ENCODE results near the gene SELP.

Gene SELP

DNA sequence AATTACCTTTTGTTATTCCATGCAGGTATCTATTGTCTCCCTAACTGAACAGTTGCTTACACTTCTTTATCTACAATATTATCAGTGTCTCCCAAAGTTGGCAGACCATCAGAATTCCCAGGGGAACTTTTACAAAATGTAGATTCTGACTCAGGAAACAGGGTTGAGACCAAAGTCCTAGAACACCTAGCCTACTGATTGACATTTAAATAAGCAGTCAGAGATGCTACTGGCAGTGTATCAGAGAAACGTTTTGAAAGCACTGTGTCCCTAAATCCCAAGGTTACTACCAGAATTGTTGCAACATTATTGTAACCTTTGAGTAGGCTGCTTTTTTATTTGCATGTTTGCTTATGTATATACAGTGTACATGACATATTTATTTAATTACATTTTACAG lies 41.8 kb downstream of the SELP start:
- Histone ChIP-seq H3K27ac (ENCODE audit: low read depth, low read length) (no peak overlapping the region), H3K9ac (ENCODE audit: low read length) (no peak overlapping the region), H3K36me3 (ENCODE audit: insufficient read depth, low read length) (no peaks in the 10 kb centered on the region), H3K4me3 (ENCODE audit: low read depth in 1 of 2, low read length in 2 of 2) (no peak overlapping the region), H3K4me1 (ENCODE audit: insufficient read depth, low read length) (no peaks in the 10 kb centered on the region), H3K27me3 (ENCODE audit: control insufficient read depth in 1 of 2, insufficient read depth in 2 of 2, low read length in 2 of 2) (no peaks in the 10 kb centered on the region), H3K9me3 (ENCODE audit: low read length) (no peaks in the 10 kb centered on the region)

DNA sequence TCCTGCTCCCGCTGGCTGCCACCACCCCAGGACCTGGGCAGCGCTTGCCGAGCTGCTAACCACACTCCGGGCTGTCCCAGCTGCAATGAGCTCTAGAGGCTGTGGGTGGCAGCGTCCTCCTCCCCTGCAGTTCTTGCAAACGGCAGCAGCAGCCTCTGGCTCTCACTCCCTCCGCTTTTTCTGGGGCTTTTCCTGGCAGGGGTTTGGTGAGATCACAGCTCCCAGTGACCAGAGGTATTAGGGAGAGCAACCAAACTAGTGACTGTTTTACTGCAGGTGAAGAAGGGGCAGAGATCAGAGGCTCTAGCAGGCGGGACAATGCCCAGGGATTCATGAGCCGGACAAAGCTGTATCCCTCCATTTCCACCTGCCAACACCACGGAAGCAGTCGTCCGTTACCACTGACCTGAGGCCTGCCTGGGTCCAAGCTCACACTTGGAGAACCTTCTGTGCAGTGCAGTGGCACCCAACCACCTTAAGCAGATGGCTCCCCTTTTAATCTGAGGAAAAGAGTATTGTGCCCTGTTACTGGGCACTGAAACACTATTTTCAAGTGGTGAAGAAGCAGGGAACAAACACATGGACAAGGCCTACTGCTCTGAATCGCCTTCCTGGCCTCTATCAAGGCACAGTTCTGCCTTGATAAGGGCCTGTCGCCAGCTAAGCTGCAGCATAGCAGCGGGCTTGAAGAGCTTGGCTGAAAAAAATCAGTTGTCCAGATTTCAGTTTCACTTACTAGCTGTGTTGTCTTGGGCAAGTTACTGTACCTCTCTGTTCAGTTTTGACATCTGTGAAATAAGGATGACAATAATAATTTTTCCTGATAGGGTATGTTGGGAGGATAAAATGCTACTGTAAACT lies 43.3 kb downstream of the SELP start, which contains the start of gene F5:
F5 (minus strand) TSS at position 87 of the 861 bp plus-strand sequence. CDS start 95 bp downstream, outside the sequence.
- Histone ChIP-seq H3K9ac (ENCODE audit: low read length) (no peak within 1 kb of the TSS), H3K27ac (ENCODE audit: low read depth, low read length) (no peak within 1 kb of the TSS), H3K4me3 (ENCODE audit: low read depth in 1 of 2, low read length in 2 of 2) (no peak within 1 kb of the TSS)

DNA sequence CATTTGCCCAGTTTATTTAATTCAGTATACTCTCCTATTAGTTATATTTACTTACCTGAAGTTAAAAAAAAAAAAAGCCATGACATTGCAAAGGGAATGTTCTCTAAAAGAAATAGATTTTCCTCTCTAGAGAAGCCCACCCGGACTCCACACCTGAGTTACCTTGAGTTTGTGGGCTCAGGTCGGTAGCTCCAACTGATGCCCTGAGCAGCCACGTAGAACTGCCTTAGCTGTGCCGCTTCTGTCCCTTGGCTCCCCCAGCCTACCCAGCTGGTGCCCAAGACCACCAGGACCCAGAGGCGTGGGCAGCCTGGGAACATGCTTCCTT lies 43.9 kb downstream of the SELP start:
- Histone ChIP-seq H3K27ac (ENCODE audit: low read depth, low read length) (no peak overlapping the region), H3K9me3 (ENCODE audit: low read length) (no peaks in the 10 kb centered on the region), H3K4me3 (ENCODE audit: low read depth in 1 of 2, low read length in 2 of 2) (no peak overlapping the region), H3K27me3 (ENCODE audit: control insufficient read depth in 1 of 2, insufficient read depth in 2 of 2, low read length in 2 of 2) (no peaks in the 10 kb centered on the region), H3K4me1 (ENCODE audit: insufficient read depth, low read length) (no peaks in the 10 kb centered on the region), H3K36me3 (ENCODE audit: insufficient read depth, low read length) (no peaks in the 10 kb centered on the region), H3K9ac (ENCODE audit: low read length) (no peak overlapping the region)

More for the DNA sequence above, 43.3 kb downstream of the SELP start, which contains the start of gene F5:
- H3K9me3 ChIP-seq (ENCODE audit: low read length), result no peaks in the 10 kb centered on the region
- no peaks in the 10 kb centered on the region for H3K36me3 ChIP-seq (ENCODE audit: insufficient read depth, low read length)
- H3K4me1 ChIP-seq (ENCODE audit: insufficient read depth, low read length), result no peaks in the 10 kb centered on the region
- H3K27me3 ChIP-seq (ENCODE audit: control insufficient read depth in 1 of 2, insufficient read depth in 2 of 2, low read length in 2 of 2), result no peaks in the 10 kb centered on the region

DNA sequence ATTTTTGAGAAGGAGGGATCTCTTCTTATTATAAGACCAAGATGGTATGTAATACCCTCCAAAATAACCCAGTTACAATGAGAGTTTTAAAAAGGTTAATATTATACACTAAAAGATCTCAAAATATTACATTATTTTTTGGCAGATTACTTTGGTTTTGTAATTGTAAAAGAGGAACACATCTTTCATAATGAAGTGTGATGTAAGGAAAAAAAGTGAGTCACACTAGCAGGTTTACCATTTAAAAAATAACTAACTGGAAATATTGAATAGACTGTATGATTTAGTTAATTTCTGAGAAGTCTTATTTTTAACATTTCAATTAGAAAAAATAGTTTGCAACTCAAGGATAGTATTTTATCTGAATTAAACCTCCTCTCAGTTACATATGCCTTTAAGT lies 44.7 kb downstream of the SELP start:
- Histone ChIP-seq H3K9me3 (ENCODE audit: low read length) (no peaks in the 10 kb centered on the region), H3K4me1 (ENCODE audit: insufficient read depth, low read length) (no peaks in the 10 kb centered on the region), H3K27me3 (ENCODE audit: control insufficient read depth in 1 of 2, insufficient read depth in 2 of 2, low read length in 2 of 2) (no peaks in the 10 kb centered on the region), H3K9ac (ENCODE audit: low read length) (no peak overlapping the region), H3K4me3 (ENCODE audit: low read depth in 1 of 2, low read length in 2 of 2) (no peak overlapping the region), H3K36me3 (ENCODE audit: insufficient read depth, low read length) (no peaks in the 10 kb centered on the region), H3K27ac (ENCODE audit: low read depth, low read length) (no peak overlapping the region)

DNA sequence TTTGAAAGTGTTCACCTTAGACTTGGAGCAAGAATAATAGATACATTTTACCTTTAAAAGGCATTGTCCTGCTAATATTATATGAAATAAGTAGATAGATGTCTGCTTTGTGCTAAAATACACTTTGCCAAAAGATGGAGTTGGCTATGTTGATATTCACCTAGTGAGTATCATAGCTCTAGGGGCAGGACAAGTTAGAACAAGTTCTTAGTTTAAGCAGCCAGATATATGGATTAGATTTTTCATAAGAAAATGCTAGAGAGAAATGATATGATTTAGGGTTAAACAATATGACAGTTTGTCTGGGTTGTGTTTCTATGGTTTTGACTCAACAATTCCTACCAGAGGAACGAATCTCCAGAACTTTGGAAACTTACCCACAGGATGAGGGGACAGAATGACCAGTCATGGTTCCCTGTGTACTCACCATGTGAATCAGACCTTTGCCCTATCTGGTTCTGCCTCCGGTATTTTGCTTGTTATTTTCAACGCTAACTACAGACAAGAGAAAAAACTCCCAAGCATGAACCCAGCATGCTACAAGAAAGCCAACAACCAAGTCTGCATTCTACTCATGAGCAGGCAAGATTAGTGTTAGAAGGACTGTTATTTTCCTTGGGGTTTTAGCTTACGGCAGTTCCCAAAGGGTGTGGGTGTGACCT lies 45.3 kb downstream of the SELP start:
- H3K27ac ChIP-seq (ENCODE audit: low read depth, low read length), result no peak overlapping the region
- no peaks in the 10 kb centered on the region for H3K36me3 ChIP-seq (ENCODE audit: insufficient read depth, low read length)
- H3K4me1 ChIP-seq (ENCODE audit: insufficient read depth, low read length), result no peaks in the 10 kb centered on the region
- H3K9me3 ChIP-seq (ENCODE audit: low read length), result no peaks in the 10 kb centered on the region
- no peaks in the 10 kb centered on the region for H3K27me3 ChIP-seq (ENCODE audit: control insufficient read depth in 1 of 2, insufficient read depth in 2 of 2, low read length in 2 of 2)
- no peak overlapping the region for H3K4me3 ChIP-seq (ENCODE audit: low read depth in 1 of 2, low read length in 2 of 2)
- H3K9ac ChIP-seq (ENCODE audit: low read length), result no peak overlapping the region

DNA sequence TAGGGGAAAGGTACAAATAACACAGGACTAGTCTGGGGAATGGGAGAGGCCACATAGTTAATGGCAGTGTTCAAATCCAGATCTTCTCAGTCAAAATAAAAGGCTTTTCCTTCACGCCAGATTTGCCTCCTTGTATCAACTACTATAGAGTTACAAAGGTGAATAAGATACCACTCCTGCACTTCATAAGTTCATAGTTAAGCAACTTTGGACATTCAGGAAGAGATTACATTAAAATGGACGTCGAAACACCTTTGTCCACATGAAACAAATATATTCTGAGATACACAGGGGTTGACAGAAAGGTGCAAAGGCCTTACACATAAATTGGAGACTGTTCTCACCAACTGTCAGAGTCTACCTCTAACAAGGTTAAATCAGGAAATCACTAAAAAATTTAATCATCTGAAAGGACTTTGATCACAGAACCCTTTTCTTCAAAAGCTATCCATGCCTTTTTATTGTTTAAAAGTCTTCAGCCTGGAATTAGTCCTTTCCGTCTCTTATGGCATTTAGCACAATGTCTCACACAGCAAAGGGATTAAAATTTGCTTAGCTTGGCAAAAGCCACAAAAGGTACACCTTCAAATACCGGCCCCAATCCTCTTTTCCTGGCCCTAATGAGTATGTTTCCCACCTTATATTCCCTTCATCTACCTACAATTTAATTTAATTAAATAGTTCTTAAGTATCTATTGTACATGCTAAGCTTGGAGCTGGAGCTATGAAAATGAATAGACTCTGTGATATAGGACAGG lies 51.8 kb downstream of the SELP start:
- no peak overlapping the region for H3K9ac ChIP-seq (ENCODE audit: low read length)
- no peaks in the 10 kb centered on the region for H3K36me3 ChIP-seq (ENCODE audit: insufficient read depth, low read length)
- no peaks in the 10 kb centered on the region for H3K9me3 ChIP-seq (ENCODE audit: low read length)
- no peak overlapping the region for H3K4me3 ChIP-seq (ENCODE audit: low read depth in 1 of 2, low read length in 2 of 2)
- no peaks in the 10 kb centered on the region for H3K4me1 ChIP-seq (ENCODE audit: insufficient read depth, low read length)
- H3K27me3 ChIP-seq (ENCODE audit: control insufficient read depth in 1 of 2, insufficient read depth in 2 of 2, low read length in 2 of 2), result no peaks in the 10 kb centered on the region
- H3K27ac ChIP-seq (ENCODE audit: low read depth, low read length), result no peak overlapping the region

DNA sequence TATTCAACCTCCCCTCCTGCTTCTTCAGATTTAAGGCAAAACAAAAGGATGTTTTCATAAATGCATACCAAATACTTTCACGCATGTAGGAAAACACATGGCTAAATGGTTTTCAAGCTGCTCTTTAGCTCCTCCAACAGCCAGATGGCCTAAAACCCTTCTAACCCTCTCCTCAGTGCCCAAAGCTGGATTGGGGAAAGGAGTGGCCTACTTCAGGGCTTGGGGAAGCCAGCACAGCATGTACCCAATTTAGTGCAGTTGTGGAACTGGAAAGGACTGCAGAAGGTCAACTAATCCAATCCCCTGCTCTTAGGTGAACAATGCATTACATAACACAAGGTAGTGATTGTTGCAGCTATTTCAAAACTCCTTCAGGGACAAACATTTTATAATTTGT lies 53.0 kb downstream of the SELP start:
- no peak overlapping the region for H3K9ac ChIP-seq (ENCODE audit: low read length)
- H3K4me1 ChIP-seq (ENCODE audit: insufficient read depth, low read length), result no peaks in the 10 kb centered on the region
- no peak overlapping the region for H3K27ac ChIP-seq (ENCODE audit: low read depth, low read length)
- no peak overlapping the region for H3K4me3 ChIP-seq (ENCODE audit: low read depth in 1 of 2, low read length in 2 of 2)
- H3K27me3 ChIP-seq (ENCODE audit: control insufficient read depth in 1 of 2, insufficient read depth in 2 of 2, low read length in 2 of 2), result no peaks in the 10 kb centered on the region
- H3K9me3 ChIP-seq (ENCODE audit: low read length), result no peaks in the 10 kb centered on the region
- H3K36me3 ChIP-seq (ENCODE audit: insufficient read depth, low read length), result no peaks in the 10 kb centered on the region

DNA sequence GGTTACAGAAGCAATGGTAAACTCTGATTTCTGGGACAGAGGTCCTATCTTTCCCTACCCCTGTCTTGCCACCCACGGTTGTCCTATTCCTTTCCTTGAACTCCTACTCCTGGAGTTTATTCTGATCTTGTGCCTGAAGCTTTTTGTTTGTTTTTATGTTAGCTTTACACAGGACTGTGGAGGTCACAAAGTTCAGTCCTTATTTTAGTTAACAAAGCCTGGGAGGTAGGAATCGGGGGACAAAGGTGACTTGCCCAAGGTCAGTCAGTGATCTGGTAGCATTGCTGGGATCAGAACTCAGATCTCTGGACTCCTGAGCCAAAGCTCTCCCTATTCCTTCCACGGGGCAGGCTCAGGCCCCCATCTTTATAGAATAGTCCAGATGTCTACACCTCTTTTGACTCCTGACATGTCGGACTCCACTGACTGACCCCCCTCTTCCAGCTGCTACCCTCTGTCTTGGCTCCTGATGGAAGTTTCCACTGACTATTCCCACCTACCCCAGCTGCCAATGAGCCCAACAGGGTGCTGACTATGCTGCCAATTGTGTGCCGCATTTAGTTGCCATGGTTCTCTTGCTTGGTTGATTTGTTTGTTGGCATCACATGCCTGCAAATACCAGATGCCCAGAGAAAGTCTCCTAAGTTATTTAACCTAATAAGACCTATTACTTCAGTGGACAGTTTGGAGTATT lies 53.5 kb downstream of the SELP start:
- no peaks in the 10 kb centered on the region for H3K27me3 ChIP-seq (ENCODE audit: control insufficient read depth in 1 of 2, insufficient read depth in 2 of 2, low read length in 2 of 2)
- H3K4me3 ChIP-seq (ENCODE audit: low read depth in 1 of 2, low read length in 2 of 2), result no peak overlapping the region
- H3K27ac ChIP-seq (ENCODE audit: low read depth, low read length), result no peak overlapping the region
- H3K9ac ChIP-seq (ENCODE audit: low read length), result no peak overlapping the region
- H3K9me3 ChIP-seq (ENCODE audit: low read length), result no peaks in the 10 kb centered on the region
- H3K36me3 ChIP-seq (ENCODE audit: insufficient read depth, low read length), result no peaks in the 10 kb centered on the region
- H3K4me1 ChIP-seq (ENCODE audit: insufficient read depth, low read length), result no peaks in the 10 kb centered on the region

DNA sequence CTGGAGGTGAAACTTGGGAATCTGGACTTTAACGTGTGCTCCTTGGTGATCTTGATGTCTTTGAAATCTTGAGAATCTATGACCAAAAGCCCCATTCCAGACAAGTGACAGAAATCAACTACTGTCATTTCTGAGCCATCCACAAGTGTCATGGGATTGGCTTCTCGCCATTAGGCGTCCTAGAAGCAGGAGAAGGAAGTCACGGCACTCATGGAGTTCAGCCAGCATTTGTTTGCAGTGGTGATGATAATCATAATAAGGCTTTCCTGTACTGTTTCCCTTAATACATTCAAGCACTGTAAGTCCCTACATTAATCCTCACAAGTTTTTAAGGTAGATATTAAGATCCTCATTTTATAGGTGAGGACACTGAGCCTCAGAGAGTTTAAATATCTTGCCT lies 55.6 kb downstream of the SELP start:
- Histone ChIP-seq H3K27me3 (ENCODE audit: control insufficient read depth in 1 of 2, insufficient read depth in 2 of 2, low read length in 2 of 2) (no peaks in the 10 kb centered on the region), H3K27ac (ENCODE audit: low read depth, low read length) (no peak overlapping the region), H3K4me3 (ENCODE audit: low read depth in 1 of 2, low read length in 2 of 2) (no peak overlapping the region), H3K4me1 (ENCODE audit: insufficient read depth, low read length) (no peaks in the 10 kb centered on the region), H3K9me3 (ENCODE audit: low read length) (no peaks in the 10 kb centered on the region), H3K9ac (ENCODE audit: low read length) (no peak overlapping the region), H3K36me3 (ENCODE audit: insufficient read depth, low read length) (no peaks in the 10 kb centered on the region)

DNA sequence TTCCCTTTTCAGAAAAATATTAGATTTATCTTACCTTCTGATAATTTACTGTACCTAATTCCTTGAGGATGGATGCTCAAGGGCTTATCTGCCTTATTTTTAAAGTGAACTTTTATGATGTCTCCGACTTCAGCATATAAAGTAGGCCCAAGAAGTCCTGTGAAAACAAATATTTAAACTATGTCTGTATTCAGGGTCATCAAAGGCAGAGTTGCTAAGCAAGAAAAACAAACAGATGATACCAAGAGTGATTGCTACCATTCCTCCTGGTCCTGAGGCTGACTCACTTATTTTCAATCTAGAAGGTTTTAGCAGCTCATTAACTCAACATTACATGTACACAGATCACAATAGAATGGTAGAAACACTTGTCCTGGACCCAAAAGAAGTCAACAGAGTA lies 57.7 kb downstream of the SELP start:
- H3K27me3 ChIP-seq (ENCODE audit: control insufficient read depth in 1 of 2, insufficient read depth in 2 of 2, low read length in 2 of 2), result no peaks in the 10 kb centered on the region
- no peak overlapping the region for H3K27ac ChIP-seq (ENCODE audit: low read depth, low read length)
- H3K9ac ChIP-seq (ENCODE audit: low read length), result no peak overlapping the region

DNA sequence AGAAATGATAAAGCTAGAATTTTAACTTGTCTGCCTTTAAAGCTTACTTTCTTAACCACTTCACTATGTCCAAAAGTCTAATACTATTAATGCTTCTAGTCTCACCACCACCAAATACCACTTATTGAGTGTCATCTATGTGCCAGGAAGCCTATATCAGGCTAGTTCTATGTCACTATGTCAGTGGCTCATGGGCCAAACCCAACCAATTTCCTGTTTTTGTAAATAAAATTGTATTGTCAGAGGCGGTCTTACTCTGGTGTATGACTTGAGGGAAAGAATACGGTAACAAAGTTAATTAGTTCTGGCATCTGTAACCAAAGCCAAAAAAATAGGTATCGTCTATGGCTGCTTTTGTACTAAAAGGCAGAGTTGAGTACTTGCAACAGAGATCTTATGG lies 58.5 kb downstream of the SELP start:
- Histone ChIP-seq H3K9ac (ENCODE audit: low read length) (no peak overlapping the region), H3K9me3 (ENCODE audit: low read length) (no peaks in the 10 kb centered on the region), H3K36me3 (ENCODE audit: insufficient read depth, low read length) (no peaks in the 10 kb centered on the region), H3K4me1 (ENCODE audit: insufficient read depth, low read length) (no peaks in the 10 kb centered on the region), H3K27ac (ENCODE audit: low read depth, low read length) (no peak overlapping the region), H3K27me3 (ENCODE audit: control insufficient read depth in 1 of 2, insufficient read depth in 2 of 2, low read length in 2 of 2) (no peaks in the 10 kb centered on the region), H3K4me3 (ENCODE audit: low read depth in 1 of 2, low read length in 2 of 2) (no peak overlapping the region)

More for the DNA sequence above, 57.7 kb downstream of the SELP start:
- H3K4me1 ChIP-seq (ENCODE audit: insufficient read depth, low read length), result no peaks in the 10 kb centered on the region
- no peaks in the 10 kb centered on the region for H3K36me3 ChIP-seq (ENCODE audit: insufficient read depth, low read length)
- no peaks in the 10 kb centered on the region for H3K9me3 ChIP-seq (ENCODE audit: low read length)
- no peak overlapping the region for H3K4me3 ChIP-seq (ENCODE audit: low read depth in 1 of 2, low read length in 2 of 2)
